DND-41 (cell line): ENCODE results near the gene DBNL.

Experiments
- EZH2 ChIP-seq: IDR thresholded peaks from 3 replicates; pipeline ENCODE4 v1.6.1; 2012; ENCODE audit warnings: borderline replicate concordance, low read depth, mild to moderate bottlenecking, moderate library complexity, low read length, inconsistent platforms; ENCODE audit not compliant: severe bottlenecking
- TF ChIP-seq, protein P1 (sequence below): IDR thresholded peaks from 2 replicates; pipeline ENCODE4 v1.5.1; 2012; ENCODE audit warnings: borderline replicate concordance, low read length, moderate library complexity, mild to moderate bottlenecking; ENCODE audit not compliant: poor library complexity, severe bottlenecking; ENCODE audit errors: extremely low read depth

DNA sequence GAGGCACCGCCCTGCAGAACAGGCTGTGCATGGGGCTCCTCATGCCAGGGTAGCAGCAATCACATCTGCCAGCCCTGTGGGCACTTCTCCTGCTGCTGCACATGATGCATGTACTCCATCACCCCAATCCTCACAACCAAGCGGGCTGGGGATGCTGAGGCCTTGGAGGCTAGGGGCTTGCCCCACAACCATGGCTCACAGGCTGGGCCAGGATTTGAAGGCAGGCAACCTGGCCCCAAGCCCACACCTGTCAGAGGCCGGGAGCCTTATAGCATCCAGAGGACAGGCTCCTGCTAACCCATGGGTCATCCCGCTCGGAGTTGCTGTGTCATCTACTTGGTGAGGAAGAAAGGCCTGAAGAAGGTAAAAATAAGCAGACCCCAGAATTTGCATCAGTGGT lies 35.6 kb downstream of the DBNL start:
- TF ChIP-seq, protein P1, sequence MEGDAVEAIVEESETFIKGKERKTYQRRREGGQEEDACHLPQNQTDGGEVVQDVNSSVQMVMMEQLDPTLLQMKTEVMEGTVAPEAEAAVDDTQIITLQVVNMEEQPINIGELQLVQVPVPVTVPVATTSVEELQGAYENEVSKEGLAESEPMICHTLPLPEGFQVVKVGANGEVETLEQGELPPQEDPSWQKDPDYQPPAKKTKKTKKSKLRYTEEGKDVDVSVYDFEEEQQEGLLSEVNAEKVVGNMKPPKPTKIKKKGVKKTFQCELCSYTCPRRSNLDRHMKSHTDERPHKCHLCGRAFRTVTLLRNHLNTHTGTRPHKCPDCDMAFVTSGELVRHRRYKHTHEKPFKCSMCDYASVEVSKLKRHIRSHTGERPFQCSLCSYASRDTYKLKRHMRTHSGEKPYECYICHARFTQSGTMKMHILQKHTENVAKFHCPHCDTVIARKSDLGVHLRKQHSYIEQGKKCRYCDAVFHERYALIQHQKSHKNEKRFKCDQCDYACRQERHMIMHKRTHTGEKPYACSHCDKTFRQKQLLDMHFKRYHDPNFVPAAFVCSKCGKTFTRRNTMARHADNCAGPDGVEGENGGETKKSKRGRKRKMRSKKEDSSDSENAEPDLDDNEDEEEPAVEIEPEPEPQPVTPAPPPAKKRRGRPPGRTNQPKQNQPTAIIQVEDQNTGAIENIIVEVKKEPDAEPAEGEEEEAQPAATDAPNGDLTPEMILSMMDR = no peak
- no peak for TF ChIP-seq EZH2
